ENCODE measurements around the gene ZNF618. TPM values are rescaled to one million over a fixed set of nuclear protein-coding genes. Genes with fewer than 3 reads are reported as not detected.

ZNF618 gene
- total and polyA plus RNA-seq, 9 donors, result 8.2 to 28.9 (median 18.3) TPM

- Histone ChIP-seq H3K27me3 (no peaks in the 10 kb centered on the region), H3K4me3 (no peak overlapping the region), H3K4me1 (ENCODE audit: insufficient read depth) (no peaks in the 10 kb centered on the region), H3K36me3 (no peaks in the 10 kb centered on the region), H3K27ac (no peak overlapping the region), H3K9me3 (no peaks in the 10 kb centered on the region)
- WGBS, 3 donors, result 88 to 91% (median 88%) methylated on average over 9 of the region's 9 CpGs
- intact Hi-C loops (cut with DNase I), result no loop called here
- DNase-seq, result peak in 3 of 5 donors; percentile 1 to 3 (median 1)
- TF ChIP-seq CTCF (IDR thresholded peaks at IDR 0.05) (no peak), POLR2A (IDR thresholded peaks at IDR 0.05) (no peak), EP300 (IDR thresholded peaks at IDR 0.05) (no peak)
Observed at GRCh38 chr9:114011313-114011712, 135.2 kb downstream of the ZNF618 start.

GRCh38 chr9:114012126-114012525, 136.0 kb downstream of the ZNF618 start:
- Histone ChIP-seq H3K9me3 (no peaks in the 10 kb centered on the region), H3K36me3 (no peaks in the 10 kb centered on the region), H3K27me3 (no peaks in the 10 kb centered on the region), H3K4me1 (ENCODE audit: insufficient read depth) (no peaks in the 10 kb centered on the region), H3K4me3 (no peak overlapping the region), H3K27ac (no peak overlapping the region)
- intact Hi-C loops (cut with DNase I), result no loop called here
- no peak for DNase-seq
- 69 to 81% (median 78%) methylated on average over 2 of the region's 2 CpGs for WGBS, 3 donors
- TF ChIP-seq POLR2A (IDR thresholded peaks at IDR 0.05) (no peak), EP300 (IDR thresholded peaks at IDR 0.05) (no peak), CTCF (IDR thresholded peaks at IDR 0.05) (no peak)

GRCh38 chr9:114014044-114014443, 137.9 kb downstream of the ZNF618 start:
- Histone ChIP-seq H3K4me1 (ENCODE audit: insufficient read depth) (no peaks in the 10 kb centered on the region), H3K4me3 (no peak overlapping the region), H3K36me3 (no peaks in the 10 kb centered on the region), H3K27ac (no peak overlapping the region), H3K27me3 (no peaks in the 10 kb centered on the region), H3K9me3 (peaks cover 0 to 7% of the 10 kb centered on the region in 2 donors)
- no peak for TF ChIP-seq EP300 (IDR thresholded peaks at IDR 0.05)
- intact Hi-C loops (cut with DNase I), result no loop called here
- DNase-seq, result no peak

GRCh38 chr9:114015607-114016006, 139.5 kb downstream of the ZNF618 start:
- TF ChIP-seq POLR2A (IDR thresholded peaks at IDR 0.05), result no peak
- no peak for TF ChIP-seq EP300 (IDR thresholded peaks at IDR 0.05)
- no peak for TF ChIP-seq CTCF (IDR thresholded peaks at IDR 0.05)
- 93 to 99% (median 99%) methylated on average over 2 of the region's 2 CpGs for WGBS, 3 donors
- no peak overlapping the region for H3K27ac ChIP-seq
- intact Hi-C loops (cut with DNase I), result no loop called here
- H3K9me3 ChIP-seq, result peaks cover 0 to 7% of the 10 kb centered on the region in 2 donors
- H3K36me3 ChIP-seq, result no peaks in the 10 kb centered on the region
- no peaks in the 10 kb centered on the region for H3K4me1 ChIP-seq (ENCODE audit: insufficient read depth)
- H3K27me3 ChIP-seq, result no peaks in the 10 kb centered on the region
- DNase-seq, result peak in 1 of 5 donors; percentile 5
- no peak overlapping the region for H3K4me3 ChIP-seq

GRCh38 chr9:114016101-114016500, 140.0 kb downstream of the ZNF618 start:
- Histone ChIP-seq H3K36me3 (no peaks in the 10 kb centered on the region), H3K27me3 (no peaks in the 10 kb centered on the region), H3K27ac (no peak overlapping the region), H3K4me1 (ENCODE audit: insufficient read depth) (no peaks in the 10 kb centered on the region), H3K9me3 (peaks cover 0 to 7% of the 10 kb centered on the region in 2 donors), H3K4me3 (no peak overlapping the region)
- TF ChIP-seq CTCF (IDR thresholded peaks at IDR 0.05), result no peak
- TF ChIP-seq POLR2A (IDR thresholded peaks at IDR 0.05), result no peak
- TF ChIP-seq EP300 (IDR thresholded peaks at IDR 0.05), result no peak
- DNase-seq, result peak in 2 of 5 donors; percentile 1 to 20
- 91 to 93% (median 92%) methylated on average over 6 of the region's 6 CpGs for WGBS, 3 donors
- intact Hi-C loops (cut with DNase I), result no loop called here

All from ovary (tissue), 9 donors.